Measurements from ENCODE around the gene SLC39A11.
"Not testable (repeated sequence)": the region's sequence is repeated elsewhere in the genome, so short reads cannot be mapped to it uniquely, and the experiment has no call there.

The SLC39A11 gene

DNA sequence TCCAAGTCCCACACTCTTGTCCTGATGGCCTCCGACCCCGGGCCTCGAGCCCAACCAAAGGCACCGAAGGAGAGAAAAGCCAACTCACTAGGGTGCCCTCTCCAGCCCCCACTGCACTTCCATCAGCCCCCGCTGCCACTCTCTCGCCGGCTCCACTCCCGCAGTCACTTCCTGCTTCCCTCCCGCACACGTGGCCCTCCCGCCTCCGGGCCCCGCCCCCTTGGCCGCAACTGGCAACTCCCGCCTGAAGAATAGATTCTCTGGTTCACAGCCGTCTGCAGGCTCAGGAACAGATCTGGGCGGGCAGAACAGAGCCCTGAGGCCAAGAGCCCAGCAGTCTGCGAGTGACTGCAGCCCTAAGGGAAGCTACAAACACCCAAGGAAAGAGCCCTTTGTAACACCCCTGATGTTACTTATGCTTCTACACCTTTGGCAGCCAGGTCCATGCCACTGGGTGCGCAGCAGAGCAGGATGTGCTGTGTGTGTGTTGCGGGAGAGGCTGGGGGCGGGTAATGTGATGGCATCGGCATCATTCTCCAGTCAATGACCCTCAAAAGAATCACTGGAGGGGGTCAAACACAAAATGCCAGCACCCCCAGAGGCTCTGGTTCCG, at the start of gene SLC39A11:
SLC39A11 (minus strand) TSS at position 166 of the 613 bp plus-strand sequence. CDS start 3,924 bp downstream, outside the sequence.
- DNase-seq, result peak; percentile 87

DNA sequence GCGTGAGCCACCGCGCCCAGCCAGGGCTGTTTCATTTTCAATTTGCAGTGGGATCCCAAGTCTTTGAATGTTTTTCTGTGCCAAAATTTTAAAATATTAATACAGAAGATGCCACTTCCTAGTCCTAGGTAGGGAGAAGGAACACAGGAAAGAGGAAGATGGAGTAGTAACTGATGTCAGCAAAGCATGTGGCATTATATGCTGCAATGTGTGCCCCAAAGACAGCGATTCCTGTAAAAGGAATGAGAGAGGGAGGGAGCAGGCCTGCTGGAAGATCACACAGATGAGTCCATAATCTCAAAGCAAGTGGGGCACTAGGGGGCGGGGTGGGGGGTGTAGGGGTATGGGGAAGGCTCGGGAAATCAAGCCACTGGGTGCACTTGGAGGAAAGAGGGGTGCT, 48.9 kb upstream of the SLC39A11 start:
- no peak for DNase-seq

GRCh38 chr17:73140566-73140965, 48.1 kb upstream of the SLC39A11 start:
- no peak for DNase-seq

DNA sequence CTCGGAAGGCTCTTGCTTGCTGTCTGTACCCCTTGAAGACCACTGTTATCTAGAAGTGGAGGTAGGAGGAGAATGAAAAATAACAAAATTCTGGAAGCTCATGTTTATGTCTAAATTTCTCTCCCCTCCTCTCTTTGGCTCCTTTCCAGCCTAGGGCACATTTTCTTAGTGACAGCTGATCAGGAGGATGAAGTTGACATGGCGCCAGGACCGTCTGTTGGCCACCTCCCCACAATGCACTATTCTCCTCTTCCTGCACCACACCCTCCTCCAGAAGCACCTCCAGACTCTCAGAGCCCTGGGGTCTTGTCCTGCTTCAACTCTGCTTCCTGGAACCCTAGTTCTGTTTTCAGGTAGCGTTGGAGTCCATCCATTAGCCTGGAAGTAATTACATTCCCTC, 46.8 kb upstream of the SLC39A11 start:
- DNase-seq, result no peak

- no peak for DNase-seq
These were observed 46.2 kb upstream of the SLC39A11 start for GRCh38 chr17:73138541-73139138.

GRCh38 chr17:73137376-73137775, 44.9 kb upstream of the SLC39A11 start:
- no peak for DNase-seq

GRCh38 chr17:73135766-73136165, 43.3 kb upstream of the SLC39A11 start:
- no peak for DNase-seq

GRCh38 chr17:73133911-73134649, 41.6 kb upstream of the SLC39A11 start:
- DNase-seq, result no peak

GRCh38 chr17:73132085-73132492, 39.6 kb upstream of the SLC39A11 start:
- no peak for DNase-seq

- DNase-seq, result not testable (repeated sequence)
These were observed 39.0 kb upstream of the SLC39A11 start for GRCh38 chr17:73131439-73131838.

GRCh38 chr17:73130977-73131376, 38.5 kb upstream of the SLC39A11 start:
- no peak for DNase-seq

GRCh38 chr17:73128496-73128895, 36.0 kb upstream of the SLC39A11 start:
- DNase-seq, result no peak

- no peak for DNase-seq
These were observed 34.4 kb upstream of the SLC39A11 start for GRCh38 chr17:73126716-73127473.

GRCh38 chr17:73123606-73124320, 31.3 kb upstream of the SLC39A11 start:
- DNase-seq, result no peak

DNA sequence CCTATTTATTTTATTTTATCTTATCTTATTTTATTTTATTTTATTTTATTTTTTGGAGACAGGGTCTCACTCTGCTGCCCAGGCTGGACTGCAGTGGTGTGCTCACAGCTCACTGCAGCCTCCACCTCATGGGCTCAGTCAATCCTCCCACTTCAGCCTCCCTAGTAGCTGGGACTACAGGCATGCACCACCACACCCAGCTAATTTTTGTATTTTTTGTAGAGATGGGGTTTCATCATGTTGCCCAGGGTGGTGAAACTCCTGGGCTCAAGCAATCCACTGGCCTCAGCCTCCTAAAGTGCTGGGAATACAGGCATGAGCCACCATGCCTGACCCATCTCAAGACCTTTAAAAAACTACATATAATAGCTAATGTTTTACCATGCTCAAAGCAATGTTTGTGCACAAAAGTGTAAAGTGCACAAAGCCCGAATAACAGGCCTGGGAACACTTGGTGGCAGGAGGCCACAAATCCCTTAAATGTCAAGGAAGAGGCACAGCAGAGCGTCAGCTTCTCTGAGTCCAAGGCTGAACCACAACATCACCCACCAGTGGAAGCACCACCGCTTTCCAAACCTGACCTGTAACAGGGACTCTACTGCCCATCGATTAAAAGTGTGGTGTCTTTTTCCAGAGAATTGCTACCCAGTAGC, 30.6 kb upstream of the SLC39A11 start:
- DNase-seq, result no peak

DNA sequence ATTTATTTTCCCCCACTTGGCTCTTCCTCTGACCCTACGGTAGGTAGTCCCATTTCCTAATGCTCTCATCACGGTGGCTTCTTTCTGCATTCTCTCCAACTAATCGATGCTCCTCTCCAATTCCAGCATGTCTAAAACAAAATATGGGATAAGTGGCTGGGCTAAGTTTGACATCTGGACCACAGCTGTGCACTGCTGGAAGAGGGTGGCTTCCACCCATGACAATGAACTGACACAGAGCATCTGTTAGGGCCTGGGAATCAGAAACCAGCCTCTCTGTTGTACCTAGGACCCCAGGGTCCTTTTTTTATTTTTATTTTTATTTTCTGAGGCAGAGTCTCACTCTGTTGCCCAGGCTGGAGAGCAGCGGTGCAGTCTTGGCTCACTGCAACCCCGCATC, 29.0 kb upstream of the SLC39A11 start:
- DNase-seq, result no peak

GRCh38 chr17:73119631-73120030, 27.1 kb upstream of the SLC39A11 start:
- no peak for DNase-seq

- no peak for DNase-seq
These were observed 26.5 kb upstream of the SLC39A11 start for GRCh38 chr17:73118951-73119391.

- no peak for DNase-seq
These were observed 25.7 kb upstream of the SLC39A11 start for GRCh38 chr17:73118139-73118538.

- DNase-seq, result no peak
These were observed 19.8 kb upstream of the SLC39A11 start for GRCh38 chr17:73112246-73112645.

DNA sequence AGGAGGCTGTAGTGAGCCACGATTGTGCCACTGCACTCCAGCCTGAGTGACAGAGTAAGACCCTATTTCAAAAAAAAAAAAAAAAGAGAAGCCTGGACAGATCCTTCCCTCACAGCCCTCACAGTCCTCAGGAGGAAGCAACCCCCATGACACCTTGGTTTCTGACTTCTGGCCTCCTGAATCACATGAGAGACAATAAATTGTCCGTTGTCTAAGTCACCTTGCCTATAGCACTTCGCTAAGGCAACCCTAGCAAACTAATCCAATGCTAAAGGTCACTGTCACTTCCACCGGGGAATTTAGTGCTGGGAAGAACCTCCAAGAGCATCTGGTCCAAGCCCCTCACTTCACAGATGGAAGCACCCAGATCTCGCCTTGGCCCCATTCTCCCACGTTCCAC, 18.9 kb upstream of the SLC39A11 start:
- no peak for DNase-seq

DNA sequence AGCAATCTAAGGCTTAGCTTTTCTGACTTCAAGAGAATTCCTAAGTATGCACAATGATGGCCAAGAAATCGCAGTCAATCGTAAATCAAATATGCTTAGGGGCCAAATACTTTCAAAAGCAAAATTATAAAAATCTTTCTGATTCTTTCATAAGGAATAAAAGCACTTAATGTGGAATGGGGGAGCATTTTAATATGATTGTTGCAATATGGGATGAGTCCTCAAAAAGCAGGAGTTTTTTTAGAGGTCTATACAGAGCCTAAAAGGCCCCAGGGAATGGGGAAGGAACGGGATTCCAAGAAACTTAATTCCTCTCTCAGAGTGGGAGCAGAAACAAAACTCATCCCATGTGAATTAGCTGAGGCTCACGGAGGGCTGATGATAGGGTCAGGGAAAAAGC, 14.7 kb upstream of the SLC39A11 start:
- no peak for DNase-seq

Data from NK-92 treated with Interleukin-12 subunit alpha and Interleukin-12 subunit beta, amount 100 ng/mL, for 24 hours (cell line).